ENCODE measurements around the gene CZIB.

The CZIB gene

GRCh38 chr1:53260631-53261247 is 40.3 kb upstream of the CZIB start:
- Histone ChIP-seq H3K36me3 (ENCODE audit: insufficient read depth, insufficient read length, low read length) (peaks cover 99% of the 10 kb centered on the region), H3K4me1 (ENCODE audit: insufficient read depth, insufficient read length) (no peaks in the 10 kb centered on the region), H3K9me3 (ENCODE audit: insufficient read depth, low read length) (no peaks in the 10 kb centered on the region), H3K27me3 (ENCODE audit: insufficient read depth, insufficient read length) (no peaks in the 10 kb centered on the region), H3K4me3 (ENCODE audit: insufficient read length, low read depth) (no peak overlapping the region), H3K9ac (ENCODE audit: insufficient read length, low read depth) (no peak overlapping the region)
- TF ChIP-seq YY1 (IDR thresholded peaks at IDR 0.05; ENCODE audit: insufficient read depth, insufficient read length) = no peak
- no peak for TF ChIP-seq SUZ12 (IDR thresholded peaks at IDR 0.05; ENCODE audit: extremely low read depth, insufficient read depth, insufficient read length)
- TF ChIP-seq ZNF274 (IDR thresholded peaks at IDR 0.05; ENCODE audit: low read depth, low read length) = no peak
- no peak for DNase-seq (ENCODE audit: low read depth, low spot score)

- Histone ChIP-seq H3K4me1 (ENCODE audit: insufficient read depth, insufficient read length) (no peaks in the 10 kb centered on the region), H3K27me3 (ENCODE audit: insufficient read depth, insufficient read length) (no peaks in the 10 kb centered on the region), H3K9ac (ENCODE audit: insufficient read length, low read depth) (no peak overlapping the region), H3K4me3 (ENCODE audit: insufficient read length, low read depth) (no peak overlapping the region), H3K9me3 (ENCODE audit: insufficient read depth, low read length) (no peaks in the 10 kb centered on the region), H3K36me3 (ENCODE audit: insufficient read depth, insufficient read length, low read length) (peaks cover 99% of the 10 kb centered on the region)
- TF ChIP-seq ZNF274 (IDR thresholded peaks at IDR 0.05; ENCODE audit: low read depth, low read length) (no peak), SUZ12 (IDR thresholded peaks at IDR 0.05; ENCODE audit: extremely low read depth, insufficient read depth, insufficient read length) (no peak), YY1 (IDR thresholded peaks at IDR 0.05; ENCODE audit: insufficient read depth, insufficient read length) (no peak)
- no peak for DNase-seq (ENCODE audit: low read depth, low spot score)
These were observed 39.5 kb upstream of the CZIB start for GRCh38 chr1:53259932-53260331.

- no peak for TF ChIP-seq YY1 (IDR thresholded peaks at IDR 0.05; ENCODE audit: insufficient read depth, insufficient read length)
- no peak for TF ChIP-seq ZNF274 (IDR thresholded peaks at IDR 0.05; ENCODE audit: low read depth, low read length)
- no peak for TF ChIP-seq SUZ12 (IDR thresholded peaks at IDR 0.05; ENCODE audit: extremely low read depth, insufficient read depth, insufficient read length)
- H3K9ac ChIP-seq (ENCODE audit: insufficient read length, low read depth) = no peak overlapping the region
- no peaks in the 10 kb centered on the region for H3K9me3 ChIP-seq (ENCODE audit: insufficient read depth, low read length)
- no peaks in the 10 kb centered on the region for H3K4me1 ChIP-seq (ENCODE audit: insufficient read depth, insufficient read length)
- no peak for DNase-seq (ENCODE audit: low read depth, low spot score)
- H3K4me3 ChIP-seq (ENCODE audit: insufficient read length, low read depth) = no peak overlapping the region
- no peaks in the 10 kb centered on the region for H3K27me3 ChIP-seq (ENCODE audit: insufficient read depth, insufficient read length)
- peaks cover 99% of the 10 kb centered on the region for H3K36me3 ChIP-seq (ENCODE audit: insufficient read depth, insufficient read length, low read length)
These were observed 37.8 kb upstream of the CZIB start for GRCh38 chr1:53258216-53258615.

DNA sequence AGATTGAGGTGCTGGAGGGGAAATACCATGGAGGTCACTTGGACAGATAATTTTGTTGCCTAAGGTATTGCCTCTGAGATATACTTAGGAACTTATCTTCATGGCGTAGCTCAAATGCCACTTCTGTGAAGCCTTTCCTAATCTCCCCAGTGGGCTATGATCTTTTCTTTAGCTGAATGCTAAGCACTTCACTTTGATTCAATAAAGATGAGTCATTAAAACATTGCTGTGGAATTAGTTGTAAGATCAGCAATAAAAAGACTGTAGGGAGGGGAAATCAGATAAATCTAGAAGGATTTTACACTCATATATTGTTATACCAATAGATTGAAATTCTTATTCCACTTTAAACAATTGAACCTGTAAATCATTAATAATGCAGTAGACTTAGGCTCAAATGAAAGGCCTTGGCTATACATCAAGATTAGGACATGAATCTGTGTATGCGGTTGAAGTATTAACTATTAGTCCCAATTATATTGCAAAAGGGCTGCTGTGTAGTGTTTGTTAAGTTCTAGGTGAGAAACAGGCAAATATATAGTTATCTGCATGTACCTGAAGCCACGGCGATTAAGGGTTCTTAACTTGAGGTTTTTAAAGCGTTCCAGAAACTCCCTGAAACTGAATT is 37.1 kb upstream of the CZIB start:
- Histone ChIP-seq H3K9me3 (ENCODE audit: insufficient read depth, low read length) (no peaks in the 10 kb centered on the region), H3K4me1 (ENCODE audit: insufficient read depth, insufficient read length) (no peaks in the 10 kb centered on the region), H3K4me3 (ENCODE audit: insufficient read length, low read depth) (no peak overlapping the region), H3K36me3 (ENCODE audit: insufficient read depth, insufficient read length, low read length) (peaks cover 99% of the 10 kb centered on the region), H3K9ac (ENCODE audit: insufficient read length, low read depth) (no peak overlapping the region), H3K27me3 (ENCODE audit: insufficient read depth, insufficient read length) (no peaks in the 10 kb centered on the region)
- TF ChIP-seq ZNF274 (IDR thresholded peaks at IDR 0.05; ENCODE audit: low read depth, low read length) = no peak
- no peak for TF ChIP-seq YY1 (IDR thresholded peaks at IDR 0.05; ENCODE audit: insufficient read depth, insufficient read length)
- no peak for DNase-seq (ENCODE audit: low read depth, low spot score)

- peaks cover 98% of the 10 kb centered on the region for H3K36me3 ChIP-seq (ENCODE audit: insufficient read depth, insufficient read length, low read length)
These were observed 36.3 kb upstream of the CZIB start for GRCh38 chr1:53256511-53257453.

GRCh38 chr1:53255031-53255430 is 34.6 kb upstream of the CZIB start:
- H3K9me3 ChIP-seq (ENCODE audit: insufficient read depth, low read length) = no peaks in the 10 kb centered on the region
- peaks cover 97% of the 10 kb centered on the region for H3K36me3 ChIP-seq (ENCODE audit: insufficient read depth, insufficient read length, low read length)
- H3K4me1 ChIP-seq (ENCODE audit: insufficient read depth, insufficient read length) = no peaks in the 10 kb centered on the region
- H3K4me3 ChIP-seq (ENCODE audit: insufficient read length, low read depth) = no peak overlapping the region
- no peak overlapping the region for H3K9ac ChIP-seq (ENCODE audit: insufficient read length, low read depth)
- TF ChIP-seq SUZ12 (IDR thresholded peaks at IDR 0.05; ENCODE audit: extremely low read depth, insufficient read depth, insufficient read length) (no peak), ZNF274 (IDR thresholded peaks at IDR 0.05; ENCODE audit: low read depth, low read length) (no peak), YY1 (IDR thresholded peaks at IDR 0.05; ENCODE audit: insufficient read depth, insufficient read length) (no peak)
- H3K27me3 ChIP-seq (ENCODE audit: insufficient read depth, insufficient read length) = no peaks in the 10 kb centered on the region
- no peak for DNase-seq (ENCODE audit: low read depth, low spot score)

More at GRCh38 chr1:53256511-53257453, 36.3 kb upstream of the CZIB start:
- Histone ChIP-seq H3K4me3 (ENCODE audit: insufficient read length, low read depth) (no peak overlapping the region), H3K9ac (ENCODE audit: insufficient read length, low read depth) (no peak overlapping the region), H3K4me1 (ENCODE audit: insufficient read depth, insufficient read length) (no peaks in the 10 kb centered on the region), H3K27me3 (ENCODE audit: insufficient read depth, insufficient read length) (no peaks in the 10 kb centered on the region), H3K9me3 (ENCODE audit: insufficient read depth, low read length) (no peaks in the 10 kb centered on the region)
- no peak for DNase-seq (ENCODE audit: low read depth, low spot score)
- TF ChIP-seq SUZ12 (IDR thresholded peaks at IDR 0.05; ENCODE audit: extremely low read depth, insufficient read depth, insufficient read length) (no peak), ZNF274 (IDR thresholded peaks at IDR 0.05; ENCODE audit: low read depth, low read length) (no peak), YY1 (IDR thresholded peaks at IDR 0.05; ENCODE audit: insufficient read depth, insufficient read length) (no peak)
